Measurements from ENCODE around the gene PRDM16. TPM values are rescaled to one million over a fixed set of nuclear protein-coding genes. Genes with fewer than 3 reads are reported as not detected.

Gene PRDM16
- total RNA-seq, 1 experiment from 2014 or later, result 22.3 TPM

GRCh38 chr1:3292051-3292722, 223.2 kb downstream of the PRDM16 start:
- POLR2A ChIA-PET, result no interaction called here
- no peak for TF ChIP-seq TCF7L2 (IDR thresholded peaks at IDR 0.05; ENCODE audit: low read depth, low read length)
- no peak for TF ChIP-seq SIN3A (IDR thresholded peaks at IDR 0.05; ENCODE audit: borderline replicate concordance, insufficient read depth, low read depth, low read length)
- no peak for TF ChIP-seq CTCF (IDR thresholded peaks at IDR 0.05)
- no peak for TF ChIP-seq POLR2AphosphoS5 (IDR thresholded peaks at IDR 0.05; ENCODE audit: low read depth, low read length)
- no peak for TF ChIP-seq REST (IDR thresholded peaks at IDR 0.05; ENCODE audit: insufficient read depth in 1 of 2, low read depth in 2 of 2, low read length in 1 of 2)
- DNase-seq (ENCODE audit: low read depth, low spot score) (no peak), ATAC-seq (no peak)
- intact Hi-C loops (cut with micrococcal nuclease; ENCODE audit: unreplicated experiment) (no loop called here), in situ Hi-C loops (cut with HindIII; ENCODE audit: low pct_unique_long_range_greater_than_20kb, low sequenced_read_pairs) (no loop called here)
- no peak overlapping the region for H3K4me3 ChIP-seq (ENCODE audit: low read depth in 2 of 2, low read length in 2 of 2)
- H3K27me3 ChIP-seq (ENCODE audit: control insufficient read depth, insufficient read depth, low read length), result no peaks in the 10 kb centered on the region
- no peaks in the 10 kb centered on the region for H3K36me3 ChIP-seq (ENCODE audit: control insufficient read depth, insufficient read depth, low read length)
- BruUV-seq (replicated peaks), result no TSS peak
- no peak overlapping the region for H3K27ac ChIP-seq (ENCODE audit: low read length)
- H3K9me3 ChIP-seq (ENCODE audit: control insufficient read depth, insufficient read depth, low read depth, low read length), result no peaks in the 10 kb centered on the region
- no peaks in the 10 kb centered on the region for H3K4me1 ChIP-seq (ENCODE audit: control insufficient read depth, insufficient read depth, low read length)
- CTCF ChIA-PET, result no interaction called here

GRCh38 chr1:3292868-3293562, 224.0 kb downstream of the PRDM16 start:
- TF ChIP-seq POLR2AphosphoS5 (IDR thresholded peaks at IDR 0.05; ENCODE audit: low read depth, low read length), result no peak
- no peak for TF ChIP-seq REST (IDR thresholded peaks at IDR 0.05; ENCODE audit: insufficient read depth in 1 of 2, low read depth in 2 of 2, low read length in 1 of 2)
- no peak for TF ChIP-seq CTCF (IDR thresholded peaks at IDR 0.05)
- TF ChIP-seq SIN3A (IDR thresholded peaks at IDR 0.05; ENCODE audit: borderline replicate concordance, insufficient read depth, low read depth, low read length), result no peak
- no peak for TF ChIP-seq TCF7L2 (IDR thresholded peaks at IDR 0.05; ENCODE audit: low read depth, low read length)
- in situ Hi-C loops (cut with HindIII; ENCODE audit: low pct_unique_long_range_greater_than_20kb, low sequenced_read_pairs), result no loop called here
- intact Hi-C loops (cut with micrococcal nuclease; ENCODE audit: unreplicated experiment), result no loop called here
- no TSS peak for BruUV-seq (replicated peaks)
- Histone ChIP-seq H3K9me3 (ENCODE audit: control insufficient read depth, insufficient read depth, low read depth, low read length) (no peaks in the 10 kb centered on the region), H3K4me1 (ENCODE audit: control insufficient read depth, insufficient read depth, low read length) (no peaks in the 10 kb centered on the region), H3K27ac (ENCODE audit: low read length) (no peak overlapping the region), H3K27me3 (ENCODE audit: control insufficient read depth, insufficient read depth, low read length) (no peaks in the 10 kb centered on the region), H3K36me3 (ENCODE audit: control insufficient read depth, insufficient read depth, low read length) (no peaks in the 10 kb centered on the region), H3K4me3 (ENCODE audit: low read depth in 2 of 2, low read length in 2 of 2) (no peak overlapping the region)
- ATAC-seq (no peak), DNase-seq (ENCODE audit: low read depth, low spot score) (no peak)
- POLR2A ChIA-PET, result no interaction called here
- CTCF ChIA-PET, result no interaction called here
